Hematopoietic multipotent progenitor cell treated with erythropoietin and hydrocortisone succinate and interleukin-3 and kit ligand, for 17 days (in vitro differentiated cells): ENCODE data around the gene PXK.
A peak's percentile ranks its signal among the peaks of the same experiment; 100 is the strongest.
"Not testable (repeated sequence)": the region's sequence is repeated elsewhere in the genome, so short reads cannot be mapped to it uniquely, and the experiment has no call there.

Experiments
- DNase-seq: peaks from one replicate; pipeline ENCODE4 v3.0.0-alpha.2; 2015; ENCODE audit warnings: low spot score

Gene PXK

GRCh38 chr3:58419780-58420507 is 87.3 kb downstream of the PXK start:
- DNase-seq: no peak

DNA sequence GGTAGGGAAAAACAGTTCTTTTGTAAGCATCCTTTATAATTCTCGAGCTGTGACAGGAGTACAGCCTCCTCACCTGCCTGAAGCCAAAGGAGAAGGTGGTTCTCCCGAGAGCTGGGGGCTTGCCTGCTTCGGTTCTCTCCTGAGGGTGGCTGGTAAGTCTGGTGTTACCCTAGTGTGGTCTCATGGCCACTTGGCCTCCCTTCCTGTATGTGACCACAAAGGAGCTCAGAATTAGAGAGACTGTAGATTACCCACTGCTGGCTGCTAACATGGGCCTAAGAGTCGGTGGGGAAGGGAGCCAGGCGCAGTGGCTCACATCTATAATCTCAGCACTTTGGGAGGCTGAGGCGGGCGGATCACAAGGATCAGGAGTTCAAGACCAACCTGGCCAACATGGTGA is 88.3 kb downstream of the PXK start:
- DNase-seq: no peak

- no peak for DNase-seq
Observed at GRCh38 chr3:58422756-58423325, 90.1 kb downstream of the PXK start.

- DNase-seq: no peak
Observed at GRCh38 chr3:58424613-58425012, 91.9 kb downstream of the PXK start.

GRCh38 chr3:58425782-58426181 is 93.1 kb downstream of the PXK start:
- no peak for DNase-seq

- no peak for DNase-seq
Observed at GRCh38 chr3:58427661-58428361, 95.1 kb downstream of the PXK start.

DNA sequence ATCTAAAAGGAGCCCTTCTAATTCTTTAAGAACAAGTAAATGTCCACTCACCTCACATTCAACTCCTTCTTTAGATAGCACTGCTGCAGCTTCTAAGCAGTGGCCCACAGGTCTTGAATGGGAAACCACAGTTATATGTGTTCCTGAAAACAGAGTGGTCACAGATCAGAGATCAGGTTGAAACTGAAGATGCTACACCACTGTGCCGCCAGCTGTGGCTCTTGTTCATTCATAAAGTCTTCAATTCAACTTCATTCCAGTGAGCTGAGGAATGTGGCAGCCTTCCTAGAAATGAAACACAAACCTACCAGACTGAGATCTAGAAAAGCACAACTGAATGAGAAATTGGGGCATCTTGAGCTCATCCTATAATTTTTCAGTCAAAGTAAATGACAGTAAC is 97.0 kb downstream of the PXK start:
- no peak for DNase-seq

DNA sequence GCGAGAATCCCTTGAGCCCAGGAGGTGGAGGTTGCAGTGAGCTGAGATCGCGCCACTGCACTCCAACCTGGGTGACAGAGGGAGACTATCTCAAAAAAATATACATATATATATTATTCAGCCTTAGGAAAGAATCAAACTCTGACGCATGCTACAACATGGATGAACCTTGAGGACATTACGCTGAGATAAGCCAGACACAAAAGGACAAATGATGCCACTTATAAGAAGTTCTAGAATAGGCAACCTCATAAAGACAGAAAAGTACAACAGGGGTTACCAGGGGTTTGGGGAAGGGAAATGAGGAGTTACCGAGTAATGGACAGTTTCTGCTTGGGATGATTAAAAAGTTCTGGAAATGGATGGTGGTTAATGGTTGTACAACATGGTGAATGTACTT is 100.2 kb downstream of the PXK start:
- DNase-seq: no peak

GRCh38 chr3:58433400-58434167 is 100.9 kb downstream of the PXK start, which contains the start of gene PDHB:
PDHB (minus strand) TSS chr3:58433832; CDS start chr3:58433809, 23 bp downstream.
- DNase-seq: peak; percentile 87

DNA sequence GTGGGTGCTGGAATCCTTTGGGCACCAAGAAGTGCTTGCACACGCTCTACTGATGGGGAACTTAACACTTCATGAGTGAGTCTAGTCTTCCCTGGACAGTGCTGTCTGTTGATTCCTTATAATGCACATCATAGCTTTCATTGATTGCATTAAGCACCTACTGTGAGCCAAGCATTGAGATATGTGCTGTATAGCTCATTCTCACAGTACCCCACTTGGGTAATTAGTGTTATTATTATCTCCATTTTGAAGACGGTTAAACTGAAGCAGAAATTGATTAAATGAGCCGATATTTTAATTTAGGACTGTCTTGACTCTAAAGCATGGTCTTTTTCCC is 101.4 kb downstream of the PXK start:
- DNase-seq: no peak

GRCh38 chr3:58434511-58434910 is 101.8 kb downstream of the PXK start:
- no peak for DNase-seq

DNA sequence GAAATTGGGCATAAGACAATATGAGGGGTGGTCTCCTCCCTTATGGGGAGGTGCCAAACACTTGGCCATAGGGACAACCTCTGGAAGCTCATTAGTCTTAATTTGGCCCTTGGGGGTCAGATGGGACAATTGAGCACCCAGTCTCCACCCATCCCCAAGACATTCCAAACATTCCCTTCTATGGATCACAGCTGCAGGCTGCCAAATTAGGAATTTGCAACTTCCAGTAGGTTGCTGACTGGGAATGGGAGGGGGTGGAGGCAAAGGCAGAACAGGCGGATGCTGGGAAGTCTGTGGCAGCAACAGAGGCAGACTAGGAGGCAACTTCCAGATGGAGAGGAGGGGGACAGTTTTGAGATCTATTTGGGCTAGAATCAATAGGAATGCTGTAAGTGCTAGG is 102.3 kb downstream of the PXK start:
- DNase-seq: no peak

GRCh38 chr3:58437276-58437675 is 104.6 kb downstream of the PXK start:
- DNase-seq: not testable (repeated sequence)

DNA sequence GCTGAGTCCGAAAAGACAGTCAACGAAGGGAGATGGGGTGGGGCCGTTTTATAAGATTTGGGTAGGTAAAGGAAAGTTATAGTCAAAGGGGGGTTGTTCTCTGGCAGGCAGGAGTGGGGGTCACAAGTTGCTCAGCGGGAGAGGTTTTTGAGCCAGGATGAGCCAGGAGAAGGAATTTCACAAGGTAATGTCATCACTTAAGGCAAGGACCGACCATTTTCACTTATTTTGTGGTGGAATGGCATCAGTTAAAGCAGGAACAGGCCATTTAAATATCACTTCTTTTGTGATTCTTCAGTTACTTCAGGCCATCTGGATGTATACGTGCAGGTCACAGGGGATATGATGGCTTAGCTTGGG is 108.3 kb downstream of the PXK start:
- not testable (repeated sequence) for DNase-seq

GRCh38 chr3:58441514-58442450 is 109.1 kb downstream of the PXK start:
- no peak for DNase-seq

GRCh38 chr3:58452176-58452575 is 119.5 kb downstream of the PXK start:
- no peak for DNase-seq

DNA sequence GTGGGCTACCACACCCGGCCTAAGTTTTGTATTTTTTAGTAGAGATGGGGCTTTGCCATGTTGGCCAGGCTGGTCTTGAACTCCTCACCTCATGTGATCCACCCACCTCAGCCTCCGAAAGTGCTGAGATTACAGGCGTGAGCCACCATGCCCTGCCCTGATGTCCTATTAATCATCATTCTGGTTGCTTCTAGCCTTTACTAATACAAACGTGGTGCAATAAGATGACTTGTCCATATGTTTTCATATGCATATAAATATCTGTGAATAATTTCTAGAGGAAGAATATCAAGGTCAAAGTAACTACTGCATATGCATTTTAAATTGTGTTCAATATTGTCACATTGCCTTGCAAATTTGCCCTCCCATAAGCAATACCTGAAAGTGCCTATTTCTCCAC is 126.5 kb downstream of the PXK start:
- DNase-seq: no peak

DNA sequence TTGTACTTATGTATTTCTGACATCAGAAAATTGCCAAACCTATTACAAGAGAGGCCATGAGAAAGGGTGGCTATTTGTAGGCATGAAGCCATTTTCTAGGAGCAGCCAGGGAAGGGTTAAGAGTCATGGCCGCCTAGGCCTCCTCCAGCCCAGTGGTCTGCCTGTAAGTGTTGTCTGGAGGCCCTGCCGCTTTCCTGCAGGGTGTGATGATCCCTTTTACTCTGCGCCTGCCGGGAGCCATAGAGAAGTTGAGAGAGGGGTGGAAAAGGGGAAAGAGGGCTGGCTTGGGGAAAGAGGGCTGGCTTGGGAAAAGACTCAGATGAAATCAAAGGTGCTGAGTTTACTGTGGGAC is 130.1 kb downstream of the PXK start:
- DNase-seq: no peak

DNA sequence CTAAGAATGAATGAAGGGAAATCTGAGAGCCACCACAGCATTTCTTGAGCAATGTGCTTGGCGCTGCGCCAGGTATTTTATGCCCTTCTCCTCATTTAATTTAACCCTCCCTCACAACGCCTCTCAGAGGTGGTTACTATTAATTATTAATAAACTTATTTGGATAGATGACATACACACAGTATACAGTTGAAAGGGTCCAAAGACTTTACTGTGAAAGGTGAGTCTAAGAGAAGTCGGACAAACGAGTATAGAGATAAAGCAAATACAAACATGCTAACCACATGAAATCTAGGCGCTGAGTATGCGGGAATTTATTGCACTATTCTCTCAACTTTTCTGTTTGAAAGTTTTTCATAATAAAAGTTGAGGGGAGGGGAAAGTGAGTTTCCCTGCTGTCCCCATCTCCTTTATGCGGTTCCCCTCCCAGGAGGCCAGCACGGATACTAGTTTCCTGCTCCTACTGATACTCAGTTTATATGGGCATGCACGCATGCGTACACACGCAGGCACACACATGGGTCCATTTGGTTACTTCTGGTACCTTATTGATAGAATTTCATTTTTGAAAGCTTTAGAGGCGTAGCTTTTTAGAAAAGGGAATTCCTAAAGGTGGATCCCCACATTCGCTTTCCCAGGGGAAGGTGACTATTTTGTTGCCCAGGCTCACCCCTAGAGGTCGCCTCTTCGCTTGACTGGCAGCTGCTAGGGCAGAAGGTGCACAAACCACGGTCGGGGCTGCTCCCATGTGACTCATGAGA is 130.7 kb downstream of the PXK start:
- DNase-seq: peak; percentile 52

GRCh38 chr3:58463942-58464271 is 131.2 kb downstream of the PXK start:
- DNase-seq: no peak

GRCh38 chr3:58464866-58465265 is 132.2 kb downstream of the PXK start:
- DNase-seq: no peak
